Mesendoderm (in vitro differentiated cells): Measurements from ENCODE around the gene ATAT1.

ENCODE experiments used
- DNase-seq: peaks from one replicate; pipeline ENCODE4 v3.0.0; 2013
- H2AK5ac ChIP-seq: 2 replicates; pipeline ENCODE4 v1.6.1; 2013; ENCODE audit warnings: low read length, inconsistent platforms
- H2BK120ac ChIP-seq: 2 replicates; pipeline ENCODE4 v1.6.1; 2013; ENCODE audit warnings: low read depth, mild to moderate bottlenecking, low read length, moderate library complexity, mixed read lengths
- H2BK15ac ChIP-seq: replicated peaks from 2 replicates; pipeline ENCODE4 v1.6.1; 2013; ENCODE audit warnings: low read depth, mild to moderate bottlenecking, moderate library complexity
- H2BK5ac ChIP-seq: 2 replicates; pipeline ENCODE4 v1.6.1; 2013; ENCODE audit warnings: low read length, inconsistent platforms
- H3K18ac ChIP-seq: 2 replicates; pipeline ENCODE4 v1.6.1; 2013; ENCODE audit warnings: mild to moderate bottlenecking, low read length, mixed read lengths
- H3K23ac ChIP-seq: one replicate; pipeline ENCODE4 v1.6.1; 2013; ENCODE audit warnings: low read length
- H3K27ac ChIP-seq: 2 replicates; pipeline ENCODE4 v1.5.1; 2013; ENCODE audit warnings: low read depth, mild to moderate bottlenecking, inconsistent platforms, low read length, moderate library complexity
- H3K27me3 ChIP-seq: 2 replicates; pipeline ENCODE4 v1.6.1; 2013; ENCODE audit warnings: low read length, control low read depth, mild to moderate bottlenecking, inconsistent platforms; ENCODE audit not compliant: insufficient read depth, poor library complexity
- H3K36me3 ChIP-seq: 2 replicates; pipeline ENCODE4 v1.6.1; 2013; ENCODE audit warnings: low read length, inconsistent platforms; ENCODE audit not compliant: control insufficient read depth, insufficient read depth
- H3K4ac ChIP-seq: one replicate; pipeline ENCODE4 v1.6.1; 2013; ENCODE audit warnings: low read depth, mild to moderate bottlenecking, low read length, moderate library complexity
- H3K4me1 ChIP-seq: 2 replicates; pipeline ENCODE4 v1.6.1; 2013; ENCODE audit warnings: low read depth, low read length, inconsistent platforms; ENCODE audit not compliant: control insufficient read depth
- H3K4me2 ChIP-seq: 2 replicates; pipeline ENCODE4 v1.6.1; 2013; ENCODE audit warnings: low read length
- H3K4me3 ChIP-seq: 2 replicates; pipeline ENCODE4 v1.5.1; 2013; ENCODE audit warnings: mild to moderate bottlenecking, low read length
- H3K56ac ChIP-seq: one replicate; pipeline ENCODE4 v1.6.1; 2013; ENCODE audit warnings: low read length
- H3K79me1 ChIP-seq: 2 replicates; pipeline ENCODE4 v1.6.1; 2013; ENCODE audit warnings: low read length, inconsistent platforms
- H3K79me2 ChIP-seq: 2 replicates; pipeline ENCODE4 v1.6.1; 2013; ENCODE audit warnings: mild to moderate bottlenecking, low read length; ENCODE audit not compliant: control insufficient read depth, insufficient read depth
- H3K9ac ChIP-seq: 2 replicates; pipeline ENCODE4 v1.6.1; 2013; ENCODE audit warnings: low read length, inconsistent platforms
- H4K5ac ChIP-seq: one replicate; pipeline ENCODE4 v1.6.1; 2013; ENCODE audit warnings: low read length
- H4K8ac ChIP-seq: one replicate; pipeline ENCODE4 v1.6.1; 2013; ENCODE audit warnings: low read depth, mild to moderate bottlenecking, control low read depth, low read length, moderate library complexity
- WGBS: extraction: QIAGEN DNeasy Blood & Tissue Kit; methylation state at CpG from one replicate; pipeline ENCODE4 v1.1.7; 2013; ENCODE audit warnings: low lambda C conversion rate, missing lambda C conversion rate; ENCODE audit not compliant: insufficient coverage; ENCODE audit errors: extremely low coverage; 5-methylcytosine and 5-hydroxymethylcytosine counted together

ATAT1 gene

DNA sequence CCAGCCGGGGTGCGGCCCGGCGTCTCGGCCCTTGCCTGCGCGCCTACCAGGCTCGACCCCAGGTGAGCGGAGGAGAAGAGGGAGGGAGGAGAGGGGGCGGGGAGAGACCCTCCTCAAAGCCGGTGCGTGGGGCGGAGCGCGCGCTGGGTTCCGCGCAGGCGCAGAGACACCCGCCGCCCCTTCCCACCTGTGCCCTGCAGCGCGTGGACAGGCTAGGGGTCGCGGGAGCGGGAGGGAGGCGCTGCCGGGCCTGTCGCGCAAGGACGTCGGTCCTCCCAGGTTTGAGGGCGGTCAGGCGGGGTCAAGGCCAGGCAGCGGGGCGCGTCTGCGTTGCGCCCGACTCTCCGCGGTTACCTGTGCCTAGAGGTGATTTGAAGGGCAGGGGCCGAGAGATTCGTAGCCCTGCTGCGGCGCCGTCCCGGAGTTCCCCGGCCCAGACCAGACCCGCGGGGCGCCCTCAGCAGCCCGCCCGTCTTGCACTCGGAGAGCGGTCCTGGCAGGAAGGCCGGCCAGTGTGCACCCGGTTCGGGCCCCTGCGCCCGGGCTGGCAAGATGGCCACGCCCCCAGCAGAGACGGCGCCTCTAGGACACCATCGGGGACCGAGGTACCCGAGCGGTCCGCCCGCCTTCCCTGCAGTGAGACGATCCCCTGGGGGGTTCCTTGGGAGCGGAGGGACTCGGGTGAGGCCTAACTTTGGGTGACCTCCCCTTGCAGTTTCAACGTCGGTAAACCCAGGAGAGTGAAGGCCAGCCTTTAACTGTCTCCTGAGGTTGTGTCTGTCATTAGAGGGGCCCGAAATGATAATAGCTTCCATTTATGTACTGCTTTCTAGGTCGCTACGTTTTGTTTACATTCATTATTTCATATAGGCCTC is 20.8 kb downstream of the ATAT1 start:
- Histone ChIP-seq H3K27me3 (no peaks in the 10 kb centered on the region), H2BK5ac (no peak overlapping the region), H2BK15ac (no peak overlapping the region), H2AK5ac (no peak overlapping the region), H3K79me1 (peaks cover 16% of the 10 kb centered on the region), H3K4ac (peak overlapping the region; percentile 41), H2BK120ac (no peak overlapping the region), H3K4me1 (peaks cover 2% of the 10 kb centered on the region), H3K4me3 (peak overlapping the region; percentile 91), H3K79me2 (peaks cover 16% of the 10 kb centered on the region), H3K4me2 (peak overlapping the region; percentile 91), H3K9ac (peak overlapping the region; percentile 97), H3K27ac (peak overlapping the region; percentile 74), H3K23ac (peak overlapping the region; percentile 45), H3K36me3 (peaks cover 5% of the 10 kb centered on the region), H4K8ac (no peak overlapping the region), H3K56ac (peak overlapping the region; percentile 99), H3K18ac (peak overlapping the region; percentile 98), H4K5ac (no peak overlapping the region)
- WGBS, result no CpG with 5 or more reads among the region's 78 CpGs
- peak; percentile 76 for DNase-seq

DNA sequence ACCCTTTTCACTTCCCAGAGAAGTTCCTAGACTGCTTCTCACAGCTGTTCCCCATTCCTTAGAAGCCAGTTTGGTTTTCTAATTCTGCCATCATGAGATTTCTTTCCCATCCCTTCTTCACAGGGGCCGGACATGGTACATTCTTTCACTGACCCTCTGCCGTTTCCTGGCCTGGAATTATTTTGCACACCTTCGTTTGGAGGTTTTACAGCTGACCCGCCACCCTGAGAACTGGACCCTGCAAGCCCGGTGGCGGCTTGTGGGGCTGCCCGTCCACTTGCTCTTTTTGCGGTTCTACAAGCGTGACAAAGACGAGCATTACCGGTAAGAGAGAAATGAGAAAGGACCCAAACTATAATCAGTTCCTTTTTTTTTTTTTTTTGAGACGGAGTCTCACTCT is 24.5 kb downstream of the ATAT1 start:
- H3K9ac ChIP-seq, result no peak overlapping the region
- H3K23ac ChIP-seq, result no peak overlapping the region
- no peak overlapping the region for H2AK5ac ChIP-seq
- H3K79me2 ChIP-seq, result peaks cover 7% of the 10 kb centered on the region
- WGBS, result no CpG with 5 or more reads among the region's 12 CpGs
- H3K18ac ChIP-seq, result no peak overlapping the region
- H3K27ac ChIP-seq, result no peak overlapping the region
- H3K56ac ChIP-seq, result no peak overlapping the region
- no peak overlapping the region for H4K5ac ChIP-seq
- H3K36me3 ChIP-seq, result peaks cover 15% of the 10 kb centered on the region
- no peak overlapping the region for H2BK5ac ChIP-seq
- H4K8ac ChIP-seq, result no peak overlapping the region
- DNase-seq, result no peak
- H2BK15ac ChIP-seq, result no peak overlapping the region
- H3K4ac ChIP-seq, result no peak overlapping the region
- H3K27me3 ChIP-seq, result no peaks in the 10 kb centered on the region
- H3K79me1 ChIP-seq, result peaks cover 6% of the 10 kb centered on the region
- no peak overlapping the region for H2BK120ac ChIP-seq
- H3K4me3 ChIP-seq, result no peak overlapping the region
- H3K4me1 ChIP-seq, result no peaks in the 10 kb centered on the region
- no peak overlapping the region for H3K4me2 ChIP-seq

DNA sequence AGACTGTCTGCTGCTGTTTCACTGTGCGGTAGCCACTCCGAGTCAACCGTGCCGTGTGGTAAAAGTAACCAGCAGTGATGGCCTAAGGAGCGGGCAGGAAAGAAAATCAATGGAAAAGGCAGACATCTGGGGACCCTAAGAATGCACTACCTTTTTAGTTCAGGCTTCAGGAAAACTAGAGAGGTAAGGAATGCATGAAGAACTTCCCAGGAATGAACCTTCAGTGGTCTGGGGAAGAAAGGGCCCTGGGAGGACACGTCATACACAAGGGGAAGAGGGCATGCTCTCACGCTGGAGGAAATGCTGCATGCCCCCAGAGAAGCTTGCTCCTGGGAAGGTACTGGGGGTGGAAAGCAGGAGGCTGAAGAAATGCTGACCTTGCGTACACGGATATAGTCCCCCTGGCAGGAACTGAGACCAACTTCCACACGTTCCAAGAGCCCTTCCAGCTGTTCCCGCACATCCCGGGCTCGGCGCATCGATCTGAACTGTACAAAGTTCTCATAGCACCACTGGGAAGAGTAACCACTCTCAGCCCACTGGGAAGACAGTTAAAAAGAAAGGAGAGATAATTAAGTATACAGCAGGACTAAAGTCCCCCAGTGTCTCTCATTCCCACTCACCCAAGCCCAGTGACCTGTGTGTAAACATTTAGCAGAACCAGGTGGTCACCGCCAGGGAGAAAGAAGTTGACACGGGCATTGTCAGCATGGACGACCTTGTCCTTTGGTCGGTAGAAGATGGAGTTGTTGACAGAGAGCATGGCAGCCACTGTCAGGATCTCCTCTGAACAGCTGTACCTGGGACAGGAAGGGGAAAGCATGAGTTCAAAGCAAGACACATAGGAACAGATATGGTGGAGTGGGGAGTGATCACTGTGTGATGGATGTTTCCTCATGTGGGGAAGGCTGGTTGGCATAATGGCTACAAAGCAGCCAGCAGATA is 28.4 kb downstream of the ATAT1 start:
- H3K9ac ChIP-seq, result no peak overlapping the region
- no peak overlapping the region for H3K23ac ChIP-seq
- WGBS, result no CpG with 5 or more reads among the region's 19 CpGs
- H3K4me2 ChIP-seq, result no peak overlapping the region
- no peak overlapping the region for H4K8ac ChIP-seq
- H3K4me1 ChIP-seq, result no peaks in the 10 kb centered on the region
- no peak overlapping the region for H4K5ac ChIP-seq
- H3K4ac ChIP-seq, result no peak overlapping the region
- H2BK120ac ChIP-seq, result no peak overlapping the region
- no peak overlapping the region for H2BK5ac ChIP-seq
- peaks cover 21% of the 10 kb centered on the region for H3K36me3 ChIP-seq
- no peak overlapping the region for H2BK15ac ChIP-seq
- no peaks in the 10 kb centered on the region for H3K79me1 ChIP-seq
- no peak for DNase-seq
- H3K27me3 ChIP-seq, result no peaks in the 10 kb centered on the region
- H3K56ac ChIP-seq, result no peak overlapping the region
- H3K79me2 ChIP-seq, result no peaks in the 10 kb centered on the region
- no peak overlapping the region for H3K27ac ChIP-seq
- no peak overlapping the region for H3K4me3 ChIP-seq
- no peak overlapping the region for H3K18ac ChIP-seq
- H2AK5ac ChIP-seq, result no peak overlapping the region

DNA sequence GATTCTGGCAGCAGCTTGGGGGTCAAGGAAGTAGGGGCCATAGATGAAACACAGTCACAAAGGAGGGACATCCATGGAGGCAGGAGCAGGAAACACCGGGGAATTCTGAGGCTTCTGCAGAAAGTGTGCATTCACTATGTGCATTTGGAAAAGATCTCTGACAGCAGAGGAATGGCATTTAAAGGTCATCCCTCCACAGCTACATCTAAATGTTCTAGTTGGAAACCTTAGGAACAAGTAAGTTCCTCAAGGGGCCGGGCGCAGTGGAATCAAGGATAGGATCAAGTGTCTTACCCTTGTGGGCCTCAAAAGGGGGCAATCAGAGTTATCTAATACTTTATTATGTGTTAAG is 29.0 kb downstream of the ATAT1 start:
- Histone ChIP-seq H3K9ac (no peak overlapping the region), H3K23ac (no peak overlapping the region), H2AK5ac (no peak overlapping the region), H3K56ac (no peak overlapping the region), H3K4me2 (no peak overlapping the region), H3K4me3 (no peak overlapping the region), H4K8ac (no peak overlapping the region), H3K4me1 (no peaks in the 10 kb centered on the region), H3K79me1 (no peaks in the 10 kb centered on the region), H3K4ac (no peak overlapping the region), H3K79me2 (no peaks in the 10 kb centered on the region), H2BK15ac (no peak overlapping the region), H2BK120ac (no peak overlapping the region), H4K5ac (no peak overlapping the region), H3K27me3 (no peaks in the 10 kb centered on the region), H3K18ac (no peak overlapping the region), H2BK5ac (no peak overlapping the region), H3K27ac (no peak overlapping the region), H3K36me3 (peaks cover 23% of the 10 kb centered on the region)
- no CpG with 5 or more reads among the region's 3 CpGs for WGBS
- no peak for DNase-seq

DNA sequence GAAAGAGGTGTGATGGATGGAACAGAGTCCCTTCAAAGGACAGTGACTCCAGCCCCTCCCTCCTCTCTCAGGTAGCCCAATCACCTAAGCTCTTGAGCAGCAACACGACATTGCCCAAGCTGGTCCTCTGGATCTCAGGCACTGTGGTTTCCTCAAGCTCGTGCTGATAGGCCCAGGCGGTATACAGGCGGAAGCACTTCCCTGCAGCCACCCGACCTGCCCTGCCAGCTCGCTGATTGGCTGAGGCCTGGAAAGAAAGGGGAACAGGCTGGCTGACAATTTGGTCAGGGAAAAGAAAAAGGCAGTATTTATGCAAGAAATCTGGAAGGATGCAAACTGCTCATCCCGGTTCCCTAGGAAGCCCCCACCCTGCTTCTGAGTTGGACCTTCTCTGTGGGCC is 29.8 kb downstream of the ATAT1 start:
- WGBS, result no CpG with 5 or more reads among the region's 7 CpGs
- Histone ChIP-seq H3K36me3 (peaks cover 26% of the 10 kb centered on the region), H2BK15ac (no peak overlapping the region)

More for the DNA sequence above, 29.8 kb downstream of the ATAT1 start:
- H2BK5ac ChIP-seq, result no peak overlapping the region
- no peak for DNase-seq
- no peak overlapping the region for H2BK120ac ChIP-seq
- H3K79me2 ChIP-seq, result no peaks in the 10 kb centered on the region
- no peaks in the 10 kb centered on the region for H3K27me3 ChIP-seq
- no peak overlapping the region for H4K8ac ChIP-seq
- H3K23ac ChIP-seq, result no peak overlapping the region
- no peak overlapping the region for H2AK5ac ChIP-seq
- H3K4me2 ChIP-seq, result no peak overlapping the region
- H3K18ac ChIP-seq, result no peak overlapping the region
- no peak overlapping the region for H3K9ac ChIP-seq
- H3K4me1 ChIP-seq, result no peaks in the 10 kb centered on the region
- no peak overlapping the region for H4K5ac ChIP-seq
- no peaks in the 10 kb centered on the region for H3K79me1 ChIP-seq
- H3K27ac ChIP-seq, result no peak overlapping the region
- H3K4me3 ChIP-seq, result no peak overlapping the region
- no peak overlapping the region for H3K56ac ChIP-seq
- H3K4ac ChIP-seq, result no peak overlapping the region
